Measurements from ENCODE around the gene DACT3.

The DACT3 gene, protein sequence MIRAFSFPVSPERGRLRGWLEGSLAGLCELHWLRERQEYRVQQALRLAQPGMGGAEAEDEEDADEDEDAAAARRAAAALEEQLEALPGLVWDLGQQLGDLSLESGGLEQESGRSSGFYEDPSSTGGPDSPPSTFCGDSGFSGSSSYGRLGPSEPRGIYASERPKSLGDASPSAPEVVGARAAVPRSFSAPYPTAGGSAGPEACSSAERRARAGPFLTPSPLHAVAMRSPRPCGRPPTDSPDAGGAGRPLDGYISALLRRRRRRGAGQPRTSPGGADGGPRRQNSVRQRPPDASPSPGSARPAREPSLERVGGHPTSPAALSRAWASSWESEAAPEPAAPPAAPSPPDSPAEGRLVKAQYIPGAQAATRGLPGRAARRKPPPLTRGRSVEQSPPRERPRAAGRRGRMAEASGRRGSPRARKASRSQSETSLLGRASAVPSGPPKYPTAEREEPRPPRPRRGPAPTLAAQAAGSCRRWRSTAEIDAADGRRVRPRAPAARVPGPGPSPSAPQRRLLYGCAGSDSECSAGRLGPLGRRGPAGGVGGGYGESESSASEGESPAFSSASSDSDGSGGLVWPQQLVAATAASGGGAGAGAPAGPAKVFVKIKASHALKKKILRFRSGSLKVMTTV

DNA sequence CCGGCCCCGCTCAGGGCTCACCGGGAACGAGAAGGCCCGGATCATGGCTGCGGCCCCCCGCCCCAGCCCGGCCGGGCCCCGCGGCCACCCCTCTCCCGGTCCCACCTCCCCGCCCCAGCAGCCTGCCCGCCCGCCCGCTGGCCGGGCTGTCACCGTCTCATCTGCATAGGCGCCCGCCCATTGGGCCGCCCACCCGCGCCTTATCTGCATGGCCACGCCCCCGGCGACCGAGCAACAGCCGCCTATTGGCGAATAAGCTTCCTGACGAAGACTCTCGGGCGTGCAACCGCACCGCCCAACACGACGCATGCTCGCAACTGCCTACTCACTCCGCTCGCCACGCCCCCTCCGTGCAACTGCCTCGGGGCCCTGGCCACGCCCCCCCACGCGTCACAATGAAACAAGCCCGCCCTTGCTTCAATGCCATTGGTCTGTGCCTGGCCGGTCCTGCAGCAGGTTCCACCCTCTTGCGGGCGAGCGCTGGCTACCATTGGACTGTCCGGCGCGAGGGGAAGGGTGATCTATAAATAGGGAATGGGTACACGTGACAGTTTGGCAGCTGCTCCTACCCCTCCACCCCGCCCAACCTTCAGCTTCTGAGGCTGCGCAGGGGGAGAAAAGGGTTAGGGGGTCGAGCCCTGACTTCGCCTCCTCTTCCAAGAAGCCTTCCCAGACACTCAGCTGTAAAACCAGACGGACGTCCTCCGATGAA lies at the start of gene DACT3:
Gene DACT3, minus strand, starts transcription at position 163 of the 712 bp plus-strand sequence. Its CDS starts 118 bp downstream, at position 45.
- peak; percentile 100 for DNase-seq

DNA sequence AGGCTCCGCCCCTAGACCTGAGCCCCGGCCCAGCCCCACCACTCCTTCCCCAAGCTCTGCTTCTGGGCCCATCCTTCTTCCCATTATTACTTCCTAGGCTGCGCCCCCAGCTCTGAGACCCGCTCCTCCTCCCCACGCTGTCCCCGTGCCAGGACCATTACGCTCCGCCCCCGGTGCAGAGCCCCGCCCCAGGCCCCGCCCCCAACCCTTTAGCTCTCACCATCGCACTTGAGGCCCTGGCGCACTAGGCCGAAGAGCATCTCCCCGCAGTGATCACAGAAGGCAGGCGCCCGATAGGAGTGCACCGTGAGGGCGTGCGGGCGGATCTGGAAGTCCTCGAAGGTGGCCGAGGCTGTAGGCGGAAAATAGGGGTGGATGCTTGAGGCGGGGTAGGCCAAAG lies 49.7 kb upstream of the DACT3 start:
- no peak for DNase-seq

DNA sequence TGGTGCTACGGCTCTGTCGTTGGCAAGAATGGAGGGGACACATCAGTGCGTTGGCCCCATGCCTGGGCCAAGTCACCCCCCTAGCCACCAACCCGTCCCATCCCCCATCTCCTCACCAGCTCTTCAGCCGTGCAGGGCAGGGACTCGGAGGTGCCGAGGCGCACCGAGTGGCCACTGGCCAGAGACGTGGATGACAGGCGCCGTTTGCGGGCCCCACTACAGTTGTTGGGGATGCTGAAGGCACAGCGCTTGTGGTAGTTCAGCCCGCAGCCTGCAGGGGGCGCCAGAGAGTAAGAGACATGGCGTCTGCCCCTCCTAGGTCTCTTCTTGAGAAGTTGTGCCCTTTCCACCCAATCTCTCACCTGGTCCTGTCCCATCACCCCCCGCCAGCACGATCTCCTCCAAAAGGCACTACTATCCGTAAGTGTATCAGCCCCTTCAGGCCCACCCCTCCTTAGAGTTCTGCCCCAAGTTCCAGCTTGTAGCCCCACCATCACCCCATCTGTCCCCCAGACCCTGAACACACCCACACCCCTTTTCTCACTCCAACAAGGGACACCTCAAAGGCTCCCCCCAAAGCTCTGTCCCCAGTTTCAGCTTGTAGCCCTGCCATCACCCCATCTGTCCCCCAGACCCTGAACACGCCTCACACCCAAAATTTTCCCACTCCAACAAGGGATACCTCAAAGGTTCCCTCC lies 43.5 kb upstream of the DACT3 start:
- DNase-seq, result peak; percentile 75

DNA sequence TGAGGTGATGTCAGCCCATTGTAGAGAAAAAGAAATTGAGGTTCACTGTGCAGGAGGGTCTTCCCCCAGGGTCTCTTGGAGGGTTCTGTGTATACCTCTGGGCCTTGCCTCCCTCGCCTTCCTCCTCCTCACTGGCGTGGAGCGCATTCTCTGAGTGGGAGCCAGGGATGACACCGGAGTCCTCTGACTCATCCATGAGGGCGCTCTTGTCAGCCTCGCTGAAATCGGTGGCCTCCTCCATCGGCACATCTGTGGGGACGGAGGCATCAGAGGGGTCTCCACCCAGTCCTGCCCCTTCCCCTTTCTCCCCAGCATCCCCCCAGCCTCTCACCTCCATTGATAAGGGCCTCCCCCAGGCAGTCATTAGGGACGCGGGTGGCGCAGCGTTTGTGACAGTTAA lies 39.7 kb upstream of the DACT3 start:
- no peak for DNase-seq

DNA sequence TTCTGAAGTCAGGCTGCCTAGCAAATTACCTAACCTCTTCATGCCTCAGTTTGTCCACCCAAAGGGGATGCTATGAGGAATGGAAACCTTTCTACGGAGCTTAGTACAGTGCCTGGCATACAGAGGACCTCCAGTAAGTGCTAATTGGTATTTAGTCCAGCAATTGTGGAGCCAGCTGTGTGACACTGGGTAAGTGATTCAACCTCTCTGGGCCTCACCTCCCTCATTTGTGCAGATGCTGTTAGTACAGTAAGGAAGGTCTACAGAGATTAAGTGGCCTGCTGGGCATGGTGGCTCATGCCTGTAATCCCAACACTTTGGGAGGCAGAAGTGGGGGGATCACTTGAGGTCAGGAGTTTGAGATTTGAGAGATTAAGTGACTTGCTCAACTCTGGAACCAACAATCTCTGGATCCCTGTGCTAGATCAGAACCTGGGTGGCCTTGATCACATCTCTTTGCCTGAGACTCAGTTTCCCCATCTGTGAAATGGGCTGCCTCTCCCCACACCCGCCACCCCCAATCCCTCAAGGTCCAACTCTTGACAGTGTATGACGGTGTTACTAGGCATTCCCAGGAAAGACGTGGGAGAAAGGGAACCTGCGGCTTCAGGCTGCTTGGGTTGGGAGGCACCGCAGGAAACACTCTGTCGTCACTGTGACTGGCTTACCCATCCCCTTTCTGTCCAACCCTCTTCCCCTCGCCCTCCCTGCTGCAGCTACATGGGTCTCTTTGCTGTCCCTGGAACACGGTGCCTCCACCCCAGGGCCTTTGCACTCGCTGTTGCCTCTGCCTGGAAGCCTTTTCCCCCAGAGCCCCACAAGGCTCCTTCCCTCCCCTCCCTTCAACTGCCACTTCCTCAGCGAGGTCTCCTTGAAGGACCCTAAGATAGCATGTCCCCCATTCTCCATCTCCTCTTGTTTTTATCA lies 37.7 kb upstream of the DACT3 start:
- no peak for DNase-seq

DNA sequence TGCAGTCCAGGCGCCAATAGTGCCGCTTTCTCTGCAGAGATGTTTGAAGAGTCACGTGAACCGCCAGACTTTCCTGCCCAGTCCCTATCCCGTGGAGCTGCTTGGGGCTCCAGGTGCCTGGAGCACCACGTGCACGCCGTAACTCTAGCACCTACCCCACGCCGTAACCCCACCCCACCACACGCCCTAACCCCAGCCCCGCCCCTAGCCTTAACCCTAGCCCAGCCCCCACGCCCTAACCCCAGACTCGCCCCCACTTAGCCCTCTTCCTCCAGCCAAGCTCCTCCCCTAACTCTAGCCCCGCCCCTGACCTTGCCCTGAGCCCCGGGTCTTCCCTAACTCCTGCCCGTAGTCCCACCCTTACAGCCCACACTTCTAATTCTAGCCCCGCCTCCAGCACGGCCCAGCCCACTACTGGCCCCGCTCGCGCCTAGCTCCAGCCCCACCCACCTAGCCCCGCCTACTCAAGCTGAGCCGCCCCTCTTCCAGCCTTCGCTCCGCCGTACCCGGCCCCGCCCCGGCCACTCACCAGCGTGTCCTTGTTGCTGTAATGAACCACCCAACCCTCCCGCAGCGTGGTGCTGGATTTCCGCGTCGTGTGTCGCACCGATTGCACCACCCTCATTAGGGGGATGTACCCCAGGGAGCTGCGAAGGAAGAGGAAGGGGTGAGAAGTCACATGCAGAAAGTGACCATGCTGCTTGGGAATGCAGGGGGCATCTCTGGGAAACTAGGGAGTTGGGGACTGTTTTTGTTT lies 36.4 kb upstream of the DACT3 start:
- DNase-seq, result peak; percentile 30

DNA sequence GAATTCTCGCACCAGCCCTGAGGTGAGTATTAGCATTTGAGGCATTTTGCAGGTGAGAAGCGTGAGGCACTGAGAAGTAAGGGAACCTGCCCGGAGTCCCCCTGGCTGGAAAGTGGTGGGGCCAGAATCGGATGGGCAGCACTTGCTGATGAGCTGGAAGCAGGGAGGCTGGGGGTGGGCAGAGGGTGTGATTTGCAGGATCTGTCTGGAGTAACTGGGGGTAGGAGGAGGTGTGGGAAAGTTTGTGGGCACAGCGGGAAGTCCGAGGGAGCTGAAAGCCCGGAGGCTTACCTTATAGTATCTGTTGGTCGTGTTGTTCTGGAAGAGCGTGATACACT lies 35.9 kb upstream of the DACT3 start:
- no peak for DNase-seq

DNA sequence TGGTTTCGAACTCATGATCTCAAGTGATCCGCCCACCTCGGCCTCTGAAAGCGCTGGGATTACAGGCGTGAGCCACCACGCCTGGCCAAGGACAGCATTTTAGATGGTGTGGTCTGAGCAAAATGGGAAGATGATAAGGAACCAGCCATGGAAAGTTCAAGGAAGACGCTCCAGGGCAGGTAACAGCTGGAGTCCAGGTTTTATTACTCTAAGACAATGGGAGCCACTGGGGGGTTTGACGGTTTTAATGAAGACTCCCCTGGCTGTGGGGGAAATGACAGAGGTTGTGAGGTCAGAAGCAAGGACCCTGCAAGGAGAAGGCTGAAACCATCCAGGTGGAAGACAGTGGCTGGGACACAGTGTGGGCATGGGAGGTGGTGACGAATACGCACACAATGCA lies 35.1 kb upstream of the DACT3 start:
- DNase-seq, result no peak

DNA sequence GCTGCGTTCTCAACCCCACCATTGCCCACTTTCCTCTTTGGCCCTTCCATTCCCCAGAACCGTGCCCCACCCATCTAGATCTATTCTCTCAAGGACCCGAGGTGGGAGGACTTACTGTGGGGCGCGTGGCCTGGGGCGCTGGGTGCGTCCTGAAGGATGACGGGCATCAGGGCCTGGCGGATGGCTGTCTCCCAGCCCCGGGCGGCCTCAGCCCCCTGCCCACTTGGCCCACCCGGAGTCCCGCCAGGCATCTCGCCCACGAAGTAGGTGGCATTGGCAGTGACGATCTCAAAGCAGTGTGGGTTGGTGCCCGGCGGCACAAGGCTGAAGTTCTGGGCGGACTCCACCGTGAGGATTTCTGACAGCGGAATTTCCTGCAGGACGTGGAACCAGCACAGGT lies 32.8 kb upstream of the DACT3 start:
- DNase-seq, result no peak

DNA sequence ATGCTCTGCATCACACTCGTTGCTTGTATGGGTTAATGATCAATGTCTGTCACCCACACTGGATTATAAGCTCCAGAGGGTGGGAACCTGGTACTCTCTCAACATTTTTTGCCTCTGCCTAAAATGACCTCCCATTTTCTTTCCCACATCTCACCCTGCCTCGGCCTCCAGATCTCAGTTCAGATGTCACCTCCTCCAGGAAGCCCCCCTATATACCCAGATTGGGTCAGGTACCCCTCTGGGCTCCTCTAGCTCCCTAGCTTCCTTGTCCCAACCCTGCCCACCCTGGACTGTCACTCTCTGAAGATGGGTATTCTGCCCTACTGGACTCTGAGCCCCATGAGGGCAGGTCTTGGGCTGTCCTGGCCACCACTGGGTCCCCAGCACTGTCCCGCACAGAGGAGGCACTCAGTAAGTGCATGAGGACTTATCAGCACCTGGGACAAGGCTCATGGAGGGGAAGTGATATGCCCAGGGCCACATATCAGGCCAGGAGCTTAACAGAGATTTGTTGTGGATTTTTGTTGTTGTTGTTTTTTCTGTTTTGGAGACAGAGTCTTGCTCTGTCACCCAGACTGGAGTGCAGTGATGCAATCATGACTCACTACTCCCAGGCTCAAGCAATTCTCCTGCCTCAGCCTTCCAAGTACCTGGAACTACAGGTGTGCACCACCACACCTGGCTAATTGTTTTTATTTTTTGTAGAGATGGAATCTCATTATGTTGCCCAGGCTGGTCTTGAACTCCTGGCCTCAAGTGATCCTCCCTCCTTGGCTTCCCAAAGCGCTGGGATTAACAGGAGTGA lies 32.1 kb upstream of the DACT3 start:
- no peak for DNase-seq

DNA sequence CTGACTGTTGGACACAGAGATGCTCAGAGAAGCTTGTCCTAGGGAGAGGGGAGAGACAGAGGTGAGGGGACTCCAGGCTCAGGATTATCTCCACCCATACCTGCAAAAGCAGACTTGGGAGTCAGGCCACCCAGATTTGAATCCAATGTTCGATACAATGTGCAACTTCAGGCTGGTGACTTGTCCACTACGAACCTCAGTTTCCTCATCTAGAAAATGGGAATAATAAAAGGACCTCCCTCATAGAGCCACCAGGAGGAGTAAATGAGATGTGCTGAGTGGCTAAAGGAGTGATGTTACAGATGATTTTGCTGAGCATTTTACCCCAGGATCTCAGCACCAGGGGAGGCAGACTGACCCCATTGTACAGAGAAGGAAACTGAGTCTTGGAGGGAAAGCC lies 31.0 kb upstream of the DACT3 start:
- no peak for DNase-seq

DNA sequence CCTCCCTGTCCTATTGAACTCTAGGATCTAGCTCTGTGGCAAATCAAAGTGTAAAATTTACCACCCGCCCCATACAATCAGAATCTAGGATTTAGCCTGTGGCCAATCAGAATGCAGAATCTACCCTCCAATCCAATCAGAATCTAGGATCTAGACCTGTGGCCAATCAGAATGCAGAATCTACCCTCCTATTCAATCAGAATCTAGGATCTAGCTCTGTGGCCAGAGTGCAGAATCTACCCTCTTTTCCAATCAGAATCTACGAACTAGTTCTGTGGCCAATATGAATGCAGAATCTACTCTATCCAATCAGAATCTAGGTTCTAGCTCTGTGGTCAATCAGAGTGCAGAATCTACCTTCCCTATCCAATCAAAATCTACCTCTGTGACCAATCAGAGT lies 30.1 kb upstream of the DACT3 start:
- no peak for DNase-seq

DNA sequence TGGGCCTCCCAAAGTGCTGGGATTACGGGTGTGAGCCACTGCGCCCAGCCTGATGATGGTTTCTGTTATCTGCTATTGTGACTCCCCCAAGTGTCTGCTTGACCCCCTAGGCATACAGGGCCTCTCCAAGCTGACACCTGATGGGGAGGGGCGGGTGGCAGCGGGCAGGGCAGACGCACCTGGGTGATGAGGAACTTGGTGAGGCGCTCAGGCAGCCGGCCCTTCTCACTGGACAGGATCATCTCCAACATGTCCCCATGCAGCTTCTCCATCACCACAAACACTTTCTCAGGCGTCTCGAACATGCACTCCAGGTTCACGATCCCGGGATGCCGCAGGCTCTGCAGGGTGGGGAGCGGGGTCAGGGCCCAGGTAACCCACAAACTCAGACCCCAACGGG lies 28.4 kb upstream of the DACT3 start:
- no peak for DNase-seq

DNA sequence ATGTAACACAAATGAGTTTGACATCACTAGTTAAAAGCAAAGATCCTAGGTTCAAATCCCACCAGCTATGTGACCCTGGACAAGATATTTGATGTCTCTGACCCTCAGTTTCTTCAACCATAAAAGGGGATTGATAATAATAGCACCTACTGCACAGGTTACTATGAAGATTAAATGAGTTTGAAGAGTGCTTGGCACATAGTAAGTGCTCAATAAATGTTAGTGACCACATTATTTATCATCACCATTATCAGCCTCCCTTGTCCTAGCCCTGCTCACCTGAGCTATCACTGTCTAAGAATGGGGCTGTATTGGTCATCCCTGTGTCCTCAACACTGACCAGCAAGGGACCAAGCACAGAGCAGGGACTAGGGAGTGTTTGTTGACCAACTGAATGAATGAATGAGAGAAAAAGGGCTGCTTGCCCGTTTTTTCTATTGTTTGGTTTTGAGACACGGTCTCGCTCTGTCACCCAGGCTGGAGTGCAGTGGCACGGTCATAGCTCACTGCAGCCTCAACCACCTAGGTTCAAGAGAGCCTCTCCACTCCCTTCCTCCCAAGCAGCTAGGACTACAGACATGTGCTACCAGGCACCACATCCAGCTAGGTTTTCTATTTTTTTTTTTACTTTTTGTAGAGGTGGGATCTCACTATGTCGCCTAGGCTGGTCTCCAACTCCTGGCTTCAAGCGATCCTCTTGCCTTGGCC lies 26.6 kb upstream of the DACT3 start:
- DNase-seq, result no peak

DNA sequence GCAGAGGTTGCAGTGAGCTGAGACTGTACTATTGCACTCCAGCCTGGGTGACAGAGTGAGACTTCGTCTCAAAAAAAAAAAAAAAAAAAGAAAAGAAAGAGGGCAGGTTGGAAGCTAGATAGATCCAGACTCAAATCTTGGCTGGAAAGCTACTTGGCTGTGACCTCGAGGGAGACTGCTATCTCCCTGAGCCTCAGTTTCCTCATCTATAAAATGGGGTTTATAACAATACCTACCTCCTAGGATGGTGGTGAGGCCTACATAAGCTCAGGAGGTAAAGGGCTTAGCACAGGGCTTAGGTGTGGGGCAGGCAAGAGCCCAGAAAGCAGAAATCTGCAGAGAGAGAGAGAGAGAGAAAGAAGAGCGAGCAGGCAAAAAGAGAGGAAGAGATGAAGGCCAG lies 24.2 kb upstream of the DACT3 start:
- DNase-seq, result no peak

DNA sequence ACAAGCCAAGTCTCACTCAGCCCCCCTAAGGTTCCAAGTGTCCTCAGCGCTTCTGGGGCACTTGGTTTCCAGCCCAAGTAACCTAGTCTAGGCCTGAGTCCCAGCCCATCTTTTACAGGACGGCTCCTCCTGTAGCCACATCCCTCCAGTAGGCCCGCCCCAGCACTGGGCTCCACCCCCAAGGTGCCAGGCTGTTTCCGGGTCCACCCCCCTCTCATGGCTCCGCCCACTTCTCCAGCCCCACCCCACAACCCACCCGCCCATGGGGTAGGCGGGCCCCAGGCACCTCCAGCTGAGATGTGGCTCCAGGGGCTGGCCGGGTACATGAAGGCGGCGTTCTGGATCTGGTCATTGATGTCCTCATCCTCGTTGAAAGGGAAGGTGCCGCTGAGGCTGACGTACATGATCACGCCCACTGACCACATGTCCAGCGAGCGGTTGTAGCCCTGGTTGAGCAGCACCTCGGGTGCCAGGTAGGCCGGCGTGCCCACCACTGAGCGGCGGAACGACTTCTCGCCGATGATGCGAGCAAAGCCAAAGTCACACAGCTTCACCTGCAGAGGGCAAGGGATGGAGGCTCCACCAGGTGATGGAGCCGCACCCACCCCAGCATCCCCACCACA lies 17.2 kb upstream of the DACT3 start:
- DNase-seq, result peak; percentile 68

DNA sequence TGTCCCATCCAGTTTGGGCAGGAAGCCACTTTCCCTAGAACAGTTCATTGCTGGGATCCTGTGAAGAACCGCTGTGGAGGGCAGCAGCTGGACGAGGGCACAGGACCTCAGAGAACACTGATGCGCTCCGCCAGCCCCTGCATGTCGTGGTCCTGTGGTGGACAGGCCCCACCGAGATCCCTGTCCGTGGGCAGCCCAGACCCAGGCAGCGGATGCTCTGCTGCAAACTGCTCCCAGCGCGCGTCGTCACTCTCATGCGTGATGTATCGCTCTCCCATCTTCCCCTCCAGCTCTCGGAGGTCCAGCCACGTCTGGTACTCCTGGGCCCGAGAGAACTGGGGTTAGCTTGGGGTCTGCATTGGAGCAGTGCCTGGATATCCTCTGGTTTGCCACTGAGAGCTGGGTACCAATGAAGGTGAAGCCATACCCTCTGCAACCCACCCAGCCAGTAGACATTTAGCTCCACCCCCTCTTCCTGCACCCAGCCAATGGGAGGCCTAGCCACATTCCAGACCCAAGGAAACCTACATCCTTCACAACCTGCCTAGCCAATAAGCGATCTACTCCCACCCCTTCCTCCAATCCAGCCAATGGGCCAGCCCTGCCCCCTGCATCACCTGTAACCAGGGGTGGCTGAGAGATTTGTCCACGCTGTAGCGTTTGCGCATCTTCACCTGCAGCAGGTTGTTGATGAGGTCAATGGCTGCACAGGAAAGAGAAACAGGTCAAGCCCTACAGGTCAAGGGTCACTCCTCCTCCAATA lies 13.6 kb upstream of the DACT3 start:
- DNase-seq, result no peak

DNA sequence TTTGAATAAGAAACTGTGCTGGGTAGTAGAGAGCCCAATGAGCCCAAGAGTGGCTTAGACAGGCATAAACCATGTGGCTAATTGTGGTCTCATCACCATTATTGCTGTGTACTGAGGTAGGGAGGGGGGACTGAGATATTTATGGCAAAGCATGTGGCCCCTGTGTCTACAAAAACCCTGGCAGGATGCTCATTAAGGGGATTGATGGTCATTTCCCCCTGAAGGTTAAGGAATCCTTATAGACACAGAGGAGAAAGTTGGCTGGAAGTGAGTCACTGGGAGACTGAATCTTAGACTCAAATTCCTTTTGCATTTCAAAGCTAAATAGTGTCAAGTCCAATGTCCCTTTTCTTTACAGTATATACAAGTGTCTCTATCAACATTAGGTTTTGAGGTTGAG lies 9.8 kb upstream of the DACT3 start:
- no peak for DNase-seq

DNA sequence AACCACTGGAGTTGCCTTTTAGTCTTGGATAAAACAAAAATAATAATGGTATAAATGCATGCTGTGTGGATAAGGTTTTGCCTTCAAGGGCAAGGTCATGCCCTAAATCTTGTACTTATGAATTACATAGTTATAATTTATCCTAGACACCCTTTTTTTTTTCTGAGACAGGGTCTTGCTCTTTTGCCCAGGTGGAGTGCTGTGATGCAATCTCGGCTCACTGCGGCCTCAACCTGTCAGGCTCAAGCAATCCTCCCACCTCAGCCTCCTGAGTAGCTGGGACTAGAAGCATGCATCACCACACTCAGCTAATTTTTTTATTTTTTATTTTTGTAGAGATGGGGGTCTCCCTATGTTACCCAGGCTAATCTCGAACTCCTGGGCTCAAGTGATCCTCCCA lies 7.7 kb upstream of the DACT3 start:
- no peak for DNase-seq
